ENCODE results near the gene ZNF117. TPM values are rescaled to one million over a fixed set of nuclear protein-coding genes. Genes with fewer than 3 reads are reported as not detected.

Gene ZNF117
- 0.08 to 0.34 TPM (median 0.23 TPM) in 5 replicates for total RNA-seq (2022; extraction: Qiagen RNA extraction)

DNA sequence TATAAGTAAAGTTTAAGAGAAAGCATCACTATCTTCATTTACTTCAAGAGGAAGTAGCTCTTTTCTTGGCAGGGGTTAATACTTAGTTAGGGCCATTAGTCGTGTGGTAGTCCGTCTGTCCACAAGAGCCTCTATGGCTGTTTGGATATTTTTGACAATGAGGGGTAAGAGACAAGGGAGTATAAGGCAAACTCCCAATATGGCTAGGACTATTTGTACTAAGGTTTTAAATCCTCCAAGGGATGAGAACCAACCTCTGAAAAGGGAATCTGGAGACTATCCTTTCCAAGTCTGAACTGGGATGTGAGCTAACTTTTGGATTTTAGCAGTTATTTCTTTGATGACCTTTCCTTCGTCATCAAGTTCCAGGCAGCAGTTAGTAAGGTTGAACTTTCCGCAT lies at the start of gene ZNF117:
Gene ZNF117, minus strand, starts transcription at position 101 of the 400 bp plus-strand sequence.

DNA sequence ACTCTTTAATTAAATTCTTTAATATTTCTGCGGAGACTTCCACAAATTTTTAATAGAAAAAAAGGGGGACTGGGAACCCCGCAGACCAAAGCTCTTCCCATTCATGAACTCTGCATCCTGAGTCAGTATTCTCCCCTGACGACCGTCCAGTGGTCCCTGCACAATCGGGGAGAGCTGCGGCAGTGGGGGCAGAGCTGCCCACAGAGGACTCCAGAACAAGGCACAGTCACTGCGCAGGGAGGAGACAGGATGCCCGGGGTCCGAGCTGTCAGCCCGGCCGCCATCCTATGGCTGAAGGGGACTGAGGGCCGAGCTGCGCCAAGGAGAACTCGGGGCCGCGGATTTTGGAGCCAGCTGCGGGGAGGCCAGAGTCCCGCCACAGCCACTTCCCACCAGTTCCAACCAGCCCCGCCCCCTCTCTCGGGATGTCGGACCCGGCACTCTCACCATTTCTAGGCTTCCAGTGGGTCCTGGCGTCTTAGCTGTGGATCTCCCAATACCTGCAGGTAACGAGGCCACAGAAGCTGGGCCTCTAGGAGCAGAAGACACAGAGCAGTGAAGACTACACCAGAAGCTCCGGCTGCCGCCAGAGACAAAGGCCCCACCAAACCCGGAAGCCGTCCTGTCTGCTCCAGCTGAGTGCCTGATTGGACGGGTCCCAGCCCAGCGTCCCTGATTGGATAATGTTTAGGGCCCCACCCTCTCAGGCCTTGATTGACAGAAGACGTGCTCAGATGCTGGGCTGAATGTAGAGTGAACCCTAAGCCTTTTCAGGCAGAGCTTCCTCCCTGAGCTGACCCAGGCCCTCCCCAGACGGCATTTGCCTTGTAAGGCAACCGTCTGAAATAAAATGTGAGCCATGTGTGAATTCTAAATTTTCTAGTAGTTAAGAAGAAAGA lies 15.5 kb upstream of the ZNF117 start, which contains the start of gene ERV3-1:
Gene ERV3-1, minus strand, starts transcription at position 594 of the 899 bp plus-strand sequence. CDS start 13,661 bp downstream, outside the sequence.

Other genes starting within 250 kb of the ZNF117 start
- gene ZNF138, start 196.6 kb downstream of the ZNF117 start, total RNA-seq (2022; extraction: Qiagen RNA extraction) = 2.4 to 3.5 TPM (median 2.7 TPM) in 5 replicates
- 1.8 to 2.8 TPM (median 2.2 TPM) in 5 replicates for gene ZNF273, start 87.8 kb downstream of the ZNF117 start, total RNA-seq (2022; extraction: Qiagen RNA extraction)
- 2.8 to 5.1 TPM (median 3.3 TPM) in 5 replicates for gene ERV3-1, start 15.7 kb upstream of the ZNF117 start, total RNA-seq (2022; extraction: Qiagen RNA extraction)